Transverse colon (tissue), 3 donors: ENCODE data around the gene REC114.

Experiments used
- POLR2A ChIP-seq: fragments of 450-650 bp; IDR thresholded peaks from one replicate; pipeline ENCODE4 v1.6.1; 2016; ENCODE audit warnings: antibody characterized with exemption, mild to moderate bottlenecking, moderate library complexity
- TF ChIP-seq, protein P1 (sequence below), 5 experiments: fragments of 200-600 bp in 3 of 5; fragments of 450-650 bp in 2 of 5; sonication (generic) in 3 of 5; IDR thresholded peaks; 1 replicate in 2 of 5; 2 replicates in 3 of 5; pipeline ENCODE4 v1.5.1; 2016 to 2017; ENCODE audit warnings: antibody characterized with exemption in 5 of 5, inconsistent platforms in 3 of 5, mild to moderate bottlenecking in 2 of 5, moderate library complexity in 1 of 5

DNA sequence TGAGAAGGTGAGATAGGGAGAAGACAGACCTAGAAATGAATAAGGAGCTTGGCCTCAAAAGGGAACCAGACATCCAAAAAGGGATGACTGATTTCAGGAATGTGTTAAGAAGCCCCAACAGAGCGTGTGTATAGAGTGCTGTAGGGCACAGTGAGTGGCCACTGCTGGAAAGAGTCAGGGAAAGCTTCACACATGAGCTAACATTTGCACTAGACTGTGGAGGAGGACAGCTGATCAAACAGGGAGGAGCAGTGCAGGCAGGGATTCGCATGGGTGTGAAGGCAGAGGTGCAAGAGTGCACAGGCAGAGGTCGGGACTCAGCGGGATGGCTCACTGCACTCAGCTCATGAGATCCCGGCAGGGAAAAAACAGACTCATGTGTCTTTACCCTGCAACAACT, 128.4 kb downstream of the REC114 start:
- TF ChIP-seq, protein P1, sequence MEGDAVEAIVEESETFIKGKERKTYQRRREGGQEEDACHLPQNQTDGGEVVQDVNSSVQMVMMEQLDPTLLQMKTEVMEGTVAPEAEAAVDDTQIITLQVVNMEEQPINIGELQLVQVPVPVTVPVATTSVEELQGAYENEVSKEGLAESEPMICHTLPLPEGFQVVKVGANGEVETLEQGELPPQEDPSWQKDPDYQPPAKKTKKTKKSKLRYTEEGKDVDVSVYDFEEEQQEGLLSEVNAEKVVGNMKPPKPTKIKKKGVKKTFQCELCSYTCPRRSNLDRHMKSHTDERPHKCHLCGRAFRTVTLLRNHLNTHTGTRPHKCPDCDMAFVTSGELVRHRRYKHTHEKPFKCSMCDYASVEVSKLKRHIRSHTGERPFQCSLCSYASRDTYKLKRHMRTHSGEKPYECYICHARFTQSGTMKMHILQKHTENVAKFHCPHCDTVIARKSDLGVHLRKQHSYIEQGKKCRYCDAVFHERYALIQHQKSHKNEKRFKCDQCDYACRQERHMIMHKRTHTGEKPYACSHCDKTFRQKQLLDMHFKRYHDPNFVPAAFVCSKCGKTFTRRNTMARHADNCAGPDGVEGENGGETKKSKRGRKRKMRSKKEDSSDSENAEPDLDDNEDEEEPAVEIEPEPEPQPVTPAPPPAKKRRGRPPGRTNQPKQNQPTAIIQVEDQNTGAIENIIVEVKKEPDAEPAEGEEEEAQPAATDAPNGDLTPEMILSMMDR (IDR thresholded peaks at IDR 0.05): no peak
- no peak for TF ChIP-seq POLR2A
